Osteoblast (primary cell): ENCODE data around the gene KPNA4. TPM values are rescaled to one million over a fixed set of nuclear protein-coding genes. Genes with fewer than 3 reads are reported as not detected.

ENCODE experiments used
- DNase-seq: peaks from one replicate; pipeline ENCODE4 v3.0.0; 2011; ENCODE audit warnings: low spot score, mixed read lengths; ENCODE audit not compliant: insufficient read length; ENCODE audit errors: missing footprints
- H2AFZ ChIP-seq: 2 replicates; pipeline ENCODE4 v1.6.0; 2011; ENCODE audit warnings: mild to moderate bottlenecking, low read length
- H3K27ac ChIP-seq: 2 replicates; pipeline ENCODE4 v1.5.1; 2011; ENCODE audit warnings: mild to moderate bottlenecking, low read depth, low read length, moderate library complexity
- H3K27me3 ChIP-seq: 2 replicates; pipeline ENCODE4 v1.6.0; 2012; ENCODE audit warnings: mild to moderate bottlenecking, control low read depth, inconsistent platforms, low read length, moderate library complexity; ENCODE audit not compliant: insufficient read depth
- H3K36me3 ChIP-seq: 2 replicates; pipeline ENCODE4 v1.5.1; 2011; ENCODE audit warnings: mild to moderate bottlenecking, low read length, control low read depth, moderate library complexity; ENCODE audit not compliant: insufficient read depth
- H3K4me1 ChIP-seq: 2 replicates; pipeline ENCODE4 v1.5.1; 2011; ENCODE audit warnings: mild to moderate bottlenecking, low read length, control low read depth, moderate library complexity; ENCODE audit not compliant: insufficient read depth
- H3K4me2 ChIP-seq: 2 replicates; pipeline ENCODE4 v1.6.0; 2011; ENCODE audit warnings: mild to moderate bottlenecking, low read length; ENCODE audit not compliant: insufficient read depth
- H3K4me3 ChIP-seq: fragments of 200-600 bp; sonication (generic); 3 replicates; pipeline ENCODE4 v1.5.1; 2012; ENCODE audit warnings: mild to moderate bottlenecking, low read length, inconsistent platforms; ENCODE audit not compliant: insufficient read depth
- H3K79me2 ChIP-seq: 2 replicates; pipeline ENCODE4 v1.6.0; 2012; ENCODE audit warnings: mild to moderate bottlenecking, low read length, control low read depth, inconsistent platforms; ENCODE audit not compliant: insufficient read depth
- H3K9me3 ChIP-seq: 2 replicates; pipeline ENCODE4 v1.5.1; 2011; ENCODE audit warnings: low read depth, low read length, control low read depth
- H4K20me1 ChIP-seq: 2 replicates; pipeline ENCODE4 v1.6.0; 2012; ENCODE audit warnings: mild to moderate bottlenecking, low read length, control low read depth; ENCODE audit not compliant: insufficient read depth
- total RNA-seq: library from RNA; depleted of rRNA; stranded (reverse); fragments of >200 nt; gene quantifications from 2 replicates; pipeline ENCODE4 v1.2.3, GENCODE V29; 2012
- TF ChIP-seq, protein P1 (sequence below): IDR thresholded peaks from 2 replicates; pipeline ENCODE4 v1.5.1; 2011; ENCODE audit warnings: mild to moderate bottlenecking, low read depth, low read length, moderate library complexity; ENCODE audit errors: extremely low read depth

KPNA4 gene
- total RNA-seq, 1 donor: 40.9 TPM

GRCh38 chr3:160464971-160465370, 100.4 kb downstream of the KPNA4 start:
- TF ChIP-seq, protein P1, sequence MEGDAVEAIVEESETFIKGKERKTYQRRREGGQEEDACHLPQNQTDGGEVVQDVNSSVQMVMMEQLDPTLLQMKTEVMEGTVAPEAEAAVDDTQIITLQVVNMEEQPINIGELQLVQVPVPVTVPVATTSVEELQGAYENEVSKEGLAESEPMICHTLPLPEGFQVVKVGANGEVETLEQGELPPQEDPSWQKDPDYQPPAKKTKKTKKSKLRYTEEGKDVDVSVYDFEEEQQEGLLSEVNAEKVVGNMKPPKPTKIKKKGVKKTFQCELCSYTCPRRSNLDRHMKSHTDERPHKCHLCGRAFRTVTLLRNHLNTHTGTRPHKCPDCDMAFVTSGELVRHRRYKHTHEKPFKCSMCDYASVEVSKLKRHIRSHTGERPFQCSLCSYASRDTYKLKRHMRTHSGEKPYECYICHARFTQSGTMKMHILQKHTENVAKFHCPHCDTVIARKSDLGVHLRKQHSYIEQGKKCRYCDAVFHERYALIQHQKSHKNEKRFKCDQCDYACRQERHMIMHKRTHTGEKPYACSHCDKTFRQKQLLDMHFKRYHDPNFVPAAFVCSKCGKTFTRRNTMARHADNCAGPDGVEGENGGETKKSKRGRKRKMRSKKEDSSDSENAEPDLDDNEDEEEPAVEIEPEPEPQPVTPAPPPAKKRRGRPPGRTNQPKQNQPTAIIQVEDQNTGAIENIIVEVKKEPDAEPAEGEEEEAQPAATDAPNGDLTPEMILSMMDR: no peak
- no peaks in the 10 kb centered on the region for H3K27me3 ChIP-seq

GRCh38 chr3:160464321-160464720, 101.0 kb downstream of the KPNA4 start:
- H3K27me3 ChIP-seq: no peaks in the 10 kb centered on the region
- H3K4me3 ChIP-seq: no peak overlapping the region
- DNase-seq: no peak
- TF ChIP-seq, protein P1: no peak
- no peaks in the 10 kb centered on the region for H3K79me2 ChIP-seq
- no peaks in the 10 kb centered on the region for H3K4me1 ChIP-seq
- no peaks in the 10 kb centered on the region for H3K36me3 ChIP-seq
- H3K27ac ChIP-seq: no peak overlapping the region
- H2AFZ ChIP-seq: no peak overlapping the region
- no peak overlapping the region for H3K4me2 ChIP-seq
- H4K20me1 ChIP-seq: no peaks in the 10 kb centered on the region
- no peaks in the 10 kb centered on the region for H3K9me3 ChIP-seq

More at GRCh38 chr3:160464971-160465370, 100.4 kb downstream of the KPNA4 start:
- Histone ChIP-seq H3K79me2 (no peaks in the 10 kb centered on the region), H3K27ac (no peak overlapping the region), H3K4me3 (no peak overlapping the region), H2AFZ (no peak overlapping the region), H3K9me3 (no peaks in the 10 kb centered on the region), H4K20me1 (no peaks in the 10 kb centered on the region), H3K4me2 (no peak overlapping the region), H3K36me3 (no peaks in the 10 kb centered on the region), H3K4me1 (no peaks in the 10 kb centered on the region)
- DNase-seq: no peak

DNA sequence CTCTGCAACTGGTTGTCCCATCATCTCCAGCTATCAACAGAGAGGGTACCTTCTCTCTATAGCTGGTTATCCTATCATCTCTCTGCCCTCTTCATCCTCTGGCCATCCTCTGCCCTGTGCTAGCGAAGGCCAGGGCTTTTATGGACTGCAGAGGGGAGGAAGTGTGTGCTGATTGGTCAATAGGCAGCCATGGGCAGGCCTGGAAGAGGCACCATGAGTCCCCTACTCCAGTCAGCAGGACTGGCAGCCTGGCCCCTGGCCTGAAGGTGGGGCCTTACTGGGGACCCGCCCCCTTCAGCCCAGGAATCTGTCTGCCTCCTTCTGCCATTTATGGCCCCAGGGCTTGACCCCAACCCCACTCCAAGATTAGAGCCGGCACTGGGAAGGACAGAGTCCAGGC, 105.3 kb downstream of the KPNA4 start:
- Histone ChIP-seq H3K27me3 (no peaks in the 10 kb centered on the region), H3K27ac (no peak overlapping the region), H3K79me2 (no peaks in the 10 kb centered on the region), H3K4me3 (no peak overlapping the region), H4K20me1 (no peaks in the 10 kb centered on the region), H3K4me2 (no peak overlapping the region), H3K4me1 (no peaks in the 10 kb centered on the region), H2AFZ (no peak overlapping the region), H3K36me3 (no peaks in the 10 kb centered on the region), H3K9me3 (no peaks in the 10 kb centered on the region)
- TF ChIP-seq, protein P1: no peak
- peak; percentile 11 for DNase-seq

DNA sequence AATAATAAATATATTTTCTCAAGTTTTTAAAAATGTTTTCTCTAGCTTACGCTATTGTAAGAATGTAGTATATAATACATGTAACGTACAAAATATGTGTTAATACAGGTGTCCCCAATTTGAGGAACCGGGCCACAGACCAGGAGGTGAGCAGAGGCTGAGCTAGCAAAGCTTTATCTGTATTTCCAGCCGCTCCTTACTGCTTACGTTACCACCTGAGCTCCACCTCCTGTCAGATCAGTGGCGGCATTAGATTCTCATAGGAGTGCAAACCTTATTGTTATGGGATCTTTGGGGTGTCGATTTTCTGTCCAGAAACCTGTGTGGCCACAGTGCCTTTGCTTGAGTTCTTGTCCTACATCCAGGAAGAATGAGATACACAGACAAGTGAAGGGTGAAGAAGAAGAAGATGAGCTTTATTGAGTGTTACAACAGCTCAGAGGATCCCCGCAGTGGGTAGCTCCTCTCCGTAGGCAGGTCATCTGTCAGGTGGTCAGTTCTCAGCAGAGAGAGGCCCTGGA, 105.9 kb downstream of the KPNA4 start:
- H2AFZ ChIP-seq: no peak overlapping the region
- no peak overlapping the region for H3K4me3 ChIP-seq
- no peaks in the 10 kb centered on the region for H3K27me3 ChIP-seq
- TF ChIP-seq, protein P1: no peak
- no peak overlapping the region for H3K27ac ChIP-seq
- no peaks in the 10 kb centered on the region for H3K9me3 ChIP-seq
- H3K79me2 ChIP-seq: no peaks in the 10 kb centered on the region
- no peaks in the 10 kb centered on the region for H3K36me3 ChIP-seq
- no peaks in the 10 kb centered on the region for H3K4me1 ChIP-seq
- H4K20me1 ChIP-seq: no peaks in the 10 kb centered on the region
- DNase-seq: no peak
- no peak overlapping the region for H3K4me2 ChIP-seq
